Non-pigmented ciliary epithelial cell (primary cell): ENCODE measurements around the gene DLG4.

ENCODE experiments used
- DNase-seq: peaks from one replicate; pipeline ENCODE4 v3.0.0-alpha.2; 2010; ENCODE audit warnings: low read depth

Gene DLG4

DNA sequence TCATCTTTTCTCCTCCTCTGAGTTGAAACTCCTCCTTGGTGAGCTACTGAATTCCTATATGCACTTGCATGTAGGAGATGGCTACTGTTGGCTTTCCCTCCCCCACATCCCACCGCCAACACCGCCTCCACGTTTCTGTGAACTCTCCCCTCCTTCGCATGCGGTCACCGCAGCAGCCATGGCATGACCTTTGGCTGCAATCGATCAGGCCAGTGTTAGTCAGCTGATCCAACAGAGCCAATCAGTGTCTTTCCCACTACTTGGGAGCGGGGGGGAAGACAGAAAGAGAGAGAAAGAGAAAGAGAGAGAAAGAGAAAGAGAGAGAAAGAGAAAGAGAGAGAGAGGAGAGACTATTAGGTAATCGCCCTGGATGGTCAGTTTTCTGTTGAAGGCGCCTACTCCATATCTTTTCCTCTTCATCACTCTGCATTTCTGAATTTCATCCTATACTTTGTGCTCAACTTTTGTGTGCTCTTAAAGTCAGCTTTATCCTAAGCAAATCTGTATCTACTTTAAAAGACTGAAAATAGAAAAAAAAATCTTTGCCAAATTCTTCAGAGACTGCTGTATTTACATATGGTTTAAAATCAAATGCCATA lies 63.2 kb downstream of the DLG4 start:
- DNase-seq, result no peak

DNA sequence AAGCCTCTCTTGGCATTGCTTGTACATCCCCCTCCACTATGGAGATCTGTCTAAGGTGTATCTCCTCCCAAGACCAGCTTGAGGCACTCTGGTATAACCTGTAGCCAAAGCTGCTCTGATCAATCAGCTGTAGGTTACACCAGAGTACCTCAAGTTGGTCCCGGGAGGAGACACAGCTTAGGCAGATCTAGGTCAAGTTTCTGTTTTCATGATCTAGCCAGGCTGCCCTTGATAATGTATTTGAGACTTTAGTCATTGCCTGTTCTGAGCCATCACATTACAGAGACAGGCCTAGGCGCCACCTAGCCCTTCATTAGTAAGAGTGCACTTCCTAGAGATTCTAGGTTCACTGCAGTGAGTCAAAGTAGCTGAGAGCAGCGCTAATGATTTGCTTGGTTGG lies 71.9 kb downstream of the DLG4 start:
- DNase-seq, result no peak

DNA sequence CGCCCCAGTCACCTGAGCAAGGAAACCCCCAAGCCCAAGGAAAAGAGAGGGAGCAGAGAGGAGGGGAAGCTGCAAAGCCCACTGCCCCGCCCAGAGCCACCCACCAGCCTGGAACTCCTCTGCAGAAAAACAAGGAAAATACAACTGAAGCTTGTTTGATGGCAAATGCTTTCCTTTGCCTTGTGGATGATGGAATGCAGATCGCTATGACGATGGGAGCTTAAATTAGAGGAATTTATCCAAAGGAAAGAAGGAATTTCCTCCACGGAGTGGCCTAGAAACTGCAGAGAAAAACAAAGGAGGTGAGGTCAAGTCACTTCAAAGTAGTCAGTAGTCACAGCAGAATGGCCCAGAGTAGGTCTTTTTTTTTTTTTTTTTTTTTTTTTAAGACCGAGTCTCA lies 73.5 kb downstream of the DLG4 start:
- DNase-seq, result no peak

DNA sequence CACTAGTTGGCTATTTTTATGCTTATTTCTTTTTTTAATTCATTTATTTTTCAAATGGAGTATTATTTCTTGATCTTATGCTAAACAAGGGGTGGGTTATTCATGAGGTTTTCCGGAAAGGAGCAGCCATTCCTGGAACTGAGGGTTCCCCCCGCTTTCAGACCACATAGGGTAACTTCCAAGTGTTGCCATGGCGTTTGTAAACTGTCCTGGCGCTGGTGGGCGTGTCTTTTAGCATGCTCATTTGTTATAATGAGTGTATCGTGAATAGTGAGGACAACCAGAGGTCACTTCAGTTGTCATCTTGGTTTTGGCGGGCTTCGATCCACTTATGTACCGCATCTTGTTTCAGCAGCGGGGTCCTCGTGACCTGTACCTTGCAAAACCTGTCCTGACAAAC lies 75.4 kb downstream of the DLG4 start:
- no peak for DNase-seq

DNA sequence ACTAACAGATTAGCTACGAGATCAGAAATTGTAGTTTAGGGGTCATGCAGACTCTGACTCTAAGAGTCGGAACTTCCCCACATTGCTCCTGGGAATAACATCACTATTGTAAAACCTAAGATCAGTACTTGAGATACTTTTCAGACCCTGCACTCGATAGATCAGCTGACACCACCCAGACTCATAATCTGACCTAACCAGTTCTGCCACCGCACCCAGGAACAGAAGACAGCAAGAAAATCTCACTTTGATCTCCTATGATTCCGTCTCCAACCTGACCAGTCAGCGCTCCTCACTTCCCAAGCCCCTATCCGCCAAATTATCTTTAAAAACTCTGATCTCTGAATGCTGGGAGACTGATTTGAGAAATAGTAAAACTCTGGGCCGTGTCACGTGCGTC lies 77.8 kb downstream of the DLG4 start:
- no peak for DNase-seq

DNA sequence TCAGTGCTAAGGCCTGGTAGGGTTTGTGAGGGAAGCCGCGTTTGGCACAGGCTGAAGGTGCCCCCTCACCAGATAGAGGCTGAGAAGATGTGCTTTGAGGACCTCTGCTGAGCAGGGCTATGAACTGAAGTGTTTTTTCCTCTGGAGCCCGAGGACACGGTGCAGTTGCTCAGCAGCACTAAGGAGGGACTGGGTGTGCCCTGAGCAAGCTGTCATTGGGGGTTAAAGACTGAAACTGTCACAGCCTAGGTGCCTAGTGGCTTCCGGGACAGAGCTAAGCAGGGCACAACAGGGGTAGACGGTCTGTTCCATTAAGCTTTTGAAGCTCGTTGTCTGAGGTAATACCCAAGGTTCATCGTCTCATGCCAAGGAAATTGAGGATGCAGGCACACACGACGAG lies 80.2 kb downstream of the DLG4 start:
- no peak for DNase-seq

DNA sequence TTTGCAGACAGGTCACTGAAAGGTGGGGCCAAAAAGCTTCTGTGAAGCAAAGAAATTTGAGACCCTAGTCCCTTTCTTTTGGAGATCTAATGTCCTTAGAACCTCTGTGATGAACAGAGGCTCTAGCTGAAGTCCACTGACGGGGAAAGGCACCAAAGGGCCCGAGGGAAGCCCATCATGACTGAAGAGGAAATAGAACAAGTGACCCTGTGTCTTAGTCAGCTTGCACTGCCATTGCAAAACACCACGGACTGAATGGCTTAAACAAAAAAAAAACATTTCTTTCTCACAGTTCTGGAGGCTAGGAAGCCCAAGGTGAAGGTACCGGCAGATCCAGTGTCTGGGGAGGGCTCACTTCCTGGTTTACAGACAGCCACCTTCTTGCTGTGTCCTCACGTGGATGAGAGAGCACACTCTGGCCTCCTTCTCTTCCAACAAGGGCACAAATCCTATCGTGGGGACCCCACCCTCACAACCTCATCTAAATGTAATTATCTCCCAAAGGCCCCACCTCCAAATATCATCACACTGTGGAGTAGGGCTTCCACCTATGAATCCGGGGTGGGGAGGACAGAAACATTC lies 80.7 kb downstream of the DLG4 start:
- DNase-seq, result no peak

DNA sequence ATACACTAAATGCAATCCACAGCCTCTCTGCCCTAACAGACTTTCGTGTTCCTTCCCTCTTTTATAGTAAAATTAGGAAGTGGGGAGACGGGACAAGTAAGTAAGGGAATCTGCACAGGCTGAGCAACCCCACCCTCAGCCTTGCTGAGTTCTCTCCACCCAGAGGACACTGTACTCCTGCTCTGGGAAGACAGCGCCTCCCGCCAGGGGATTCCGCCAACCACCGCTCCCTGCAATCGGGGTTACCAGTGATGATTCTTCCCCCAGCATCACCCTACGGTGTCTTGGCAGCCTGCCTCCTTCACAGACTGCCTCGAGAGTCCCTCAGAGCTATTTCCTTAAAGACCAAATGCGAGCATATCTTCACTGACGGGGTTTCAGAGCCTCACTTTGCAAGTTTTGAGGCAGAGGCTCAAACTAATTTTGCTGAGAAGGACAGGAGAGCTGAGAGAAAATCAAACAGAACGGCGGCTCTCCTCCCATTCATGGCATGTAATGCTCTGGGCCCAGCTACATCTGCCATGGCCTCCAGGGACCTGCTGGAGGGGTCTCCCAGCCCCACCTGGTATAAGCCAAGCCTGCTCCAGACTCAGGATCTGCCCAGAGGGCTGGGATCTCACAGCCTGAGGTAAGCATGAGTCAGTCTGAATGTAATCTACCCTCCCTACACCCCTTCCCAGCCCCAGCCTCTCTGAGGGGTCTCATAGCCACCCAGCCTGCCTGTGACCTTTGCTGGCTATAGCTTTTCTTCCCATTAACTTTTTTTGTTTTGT lies 82.3 kb downstream of the DLG4 start:
- no peak for DNase-seq
